ENCODE data around the gene NRCAM. TPM values are rescaled to one million over a fixed set of nuclear protein-coding genes. Genes with fewer than 3 reads are reported as not detected.

Gene NRCAM
- total and polyA plus RNA-seq, 2 donors (not counting 1 experiment from before 2014, with no cell fraction given): 0.75 to 4.6 TPM

DNA sequence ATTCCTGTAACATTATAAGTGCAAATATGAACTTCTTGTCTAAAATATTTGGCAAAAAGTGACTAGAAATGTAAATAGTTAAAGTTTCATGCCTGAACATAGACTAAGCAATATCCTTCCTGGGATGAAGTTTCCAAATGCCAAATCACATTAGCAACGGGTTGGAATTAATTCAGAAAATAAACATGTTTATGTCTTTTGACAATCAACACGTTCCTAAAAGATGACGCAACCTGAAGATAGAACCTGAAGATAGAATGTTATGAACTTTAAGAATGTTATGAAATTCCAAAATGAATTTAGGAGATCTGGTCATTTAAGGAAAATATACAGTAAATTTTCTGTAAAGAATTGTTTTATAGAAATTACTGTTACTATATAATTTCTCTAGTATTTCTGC is 335.3 kb downstream of the NRCAM start:
- H3K27me3 Mint-ChIP-seq: no peaks in the 10 kb centered on the region
- no CpG with 5 or more reads among the region's 3 CpGs for WGBS (ENCODE audit: insufficient coverage)

DNA sequence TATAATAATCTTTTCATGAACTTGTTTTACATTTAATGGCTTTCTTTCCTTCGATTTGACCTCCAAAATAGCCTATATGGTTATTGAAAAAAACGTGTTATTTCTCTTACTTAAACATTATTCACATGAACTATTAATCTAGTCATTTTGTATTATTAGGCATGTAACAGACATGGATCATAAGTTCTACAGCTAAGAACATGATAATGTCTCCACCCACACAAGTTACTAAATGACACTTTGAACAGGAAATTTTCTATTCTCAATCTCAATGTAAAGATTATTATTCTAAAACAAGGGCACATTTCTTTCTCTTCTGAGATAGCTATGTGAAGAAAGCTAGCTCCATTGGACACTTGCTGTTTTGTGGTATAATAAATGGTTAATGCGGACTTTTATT is 336.0 kb downstream of the NRCAM start:
- no peak overlapping the region for H3K4me3 Mint-ChIP-seq
- Histone ChIP-seq H3K4me3 (ENCODE audit: control extremely low read depth in 1 of 5, extremely low read depth in 1 of 5, insufficient read depth in 1 of 5, low read depth in 2 of 5, low read length in 4 of 5) (no peak overlapping the region), H3K9me3 (ENCODE audit: control extremely low read depth in 1 of 3, control insufficient read depth in 2 of 3, insufficient read depth in 1 of 3, low read length in 2 of 3) (no peaks in the 10 kb centered on the region), H3K4me2 (replicated peaks; ENCODE audit: low read depth, low read length, poor library complexity, severe bottlenecking) (no peak overlapping the region), H2AFZ (ENCODE audit: insufficient read depth, low read depth, low read length, poor library complexity, severe bottlenecking) (no peak overlapping the region), H3K27ac (ENCODE audit: low read length in 2 of 2) (no peak overlapping the region), H3K27me3 (replicated peaks in 1 of 4; ENCODE audit: control extremely low read depth in 1 of 4, control insufficient read depth in 3 of 4, insufficient read depth in 4 of 4, low read length in 3 of 4) (no peaks in the 10 kb centered on the region), H4K20me1 (ENCODE audit: control insufficient read depth, insufficient read depth, low read length, poor library complexity, severe bottlenecking) (no peaks in the 10 kb centered on the region), H3K4me1 (ENCODE audit: control insufficient read depth in 2 of 2, insufficient read depth in 2 of 2, low read length in 2 of 2) (no peaks in the 10 kb centered on the region), H3K36me3 (replicated peaks in 1 of 2; ENCODE audit: control extremely low read depth in 1 of 2, control insufficient read depth in 1 of 2, extremely low read depth in 1 of 2, insufficient read depth in 2 of 2, low read length in 1 of 2) (no peaks in the 10 kb centered on the region), H3K9ac (ENCODE audit: low read length) (no peak overlapping the region), H3K79me2 (ENCODE audit: control insufficient read depth, insufficient read depth, low read length) (no peaks in the 10 kb centered on the region)
- H3K27ac Mint-ChIP-seq: no peak overlapping the region
- DNase-seq: no peak
- TF ChIP-seq, protein P1, sequence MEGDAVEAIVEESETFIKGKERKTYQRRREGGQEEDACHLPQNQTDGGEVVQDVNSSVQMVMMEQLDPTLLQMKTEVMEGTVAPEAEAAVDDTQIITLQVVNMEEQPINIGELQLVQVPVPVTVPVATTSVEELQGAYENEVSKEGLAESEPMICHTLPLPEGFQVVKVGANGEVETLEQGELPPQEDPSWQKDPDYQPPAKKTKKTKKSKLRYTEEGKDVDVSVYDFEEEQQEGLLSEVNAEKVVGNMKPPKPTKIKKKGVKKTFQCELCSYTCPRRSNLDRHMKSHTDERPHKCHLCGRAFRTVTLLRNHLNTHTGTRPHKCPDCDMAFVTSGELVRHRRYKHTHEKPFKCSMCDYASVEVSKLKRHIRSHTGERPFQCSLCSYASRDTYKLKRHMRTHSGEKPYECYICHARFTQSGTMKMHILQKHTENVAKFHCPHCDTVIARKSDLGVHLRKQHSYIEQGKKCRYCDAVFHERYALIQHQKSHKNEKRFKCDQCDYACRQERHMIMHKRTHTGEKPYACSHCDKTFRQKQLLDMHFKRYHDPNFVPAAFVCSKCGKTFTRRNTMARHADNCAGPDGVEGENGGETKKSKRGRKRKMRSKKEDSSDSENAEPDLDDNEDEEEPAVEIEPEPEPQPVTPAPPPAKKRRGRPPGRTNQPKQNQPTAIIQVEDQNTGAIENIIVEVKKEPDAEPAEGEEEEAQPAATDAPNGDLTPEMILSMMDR (IDR thresholded peaks at IDR 0.05): no peak
- no peak for TF ChIP-seq EZH2 (IDR thresholded peaks at IDR 0.05; ENCODE audit: borderline replicate concordance, insufficient read depth, low read depth, low read length, poor library complexity, severe bottlenecking)
- ChIA-PET CTCF (interaction anchor here (1.6 to 1.9 kb wide), 2 partner anchors 15 to 26 kb away, joined by 4 to 9 read pairs; no protein-coding TSS in a partner anchor), POLR2A (no interaction called here)
- intact Hi-C loops (cut with micrococcal nuclease): no loop called here
- no CpG with 5 or more reads among the region's 3 CpGs for WGBS (ENCODE audit: insufficient coverage)
- no peaks in the 10 kb centered on the region for H3K9me3 Mint-ChIP-seq (ENCODE audit: insufficient read depth)
- no peaks in the 10 kb centered on the region for H3K27me3 Mint-ChIP-seq
- ATAC-seq (ENCODE audit: low read depth): no peak
- H3K4me1 Mint-ChIP-seq: peaks cover 2% of the 10 kb centered on the region

More for the DNA sequence above, 335.3 kb downstream of the NRCAM start:
- H3K4me3 ChIP-seq (ENCODE audit: control extremely low read depth in 1 of 5, extremely low read depth in 1 of 5, insufficient read depth in 1 of 5, low read depth in 2 of 5, low read length in 4 of 5): no peak overlapping the region
- intact Hi-C loops (cut with micrococcal nuclease): no loop called here
- no peaks in the 10 kb centered on the region for H3K9me3 ChIP-seq (ENCODE audit: control extremely low read depth in 1 of 3, control insufficient read depth in 2 of 3, insufficient read depth in 1 of 3, low read length in 2 of 3)
- H4K20me1 ChIP-seq (ENCODE audit: control insufficient read depth, insufficient read depth, low read length, poor library complexity, severe bottlenecking): no peaks in the 10 kb centered on the region
- H3K79me2 ChIP-seq (ENCODE audit: control insufficient read depth, insufficient read depth, low read length): no peaks in the 10 kb centered on the region
- Mint-ChIP-seq H3K27ac (no peak overlapping the region), H3K4me3 (no peak overlapping the region), H3K9me3 (ENCODE audit: insufficient read depth) (no peaks in the 10 kb centered on the region), H3K4me1 (peaks cover 2% of the 10 kb centered on the region)
- DNase-seq (no peak), ATAC-seq (ENCODE audit: low read depth) (no peak)
- H2AFZ ChIP-seq (ENCODE audit: insufficient read depth, low read depth, low read length, poor library complexity, severe bottlenecking): no peak overlapping the region
- no peaks in the 10 kb centered on the region for H3K36me3 ChIP-seq (replicated peaks in 1 of 2; ENCODE audit: control extremely low read depth in 1 of 2, control insufficient read depth in 1 of 2, extremely low read depth in 1 of 2, insufficient read depth in 2 of 2, low read length in 1 of 2)
- TF ChIP-seq, protein P1 (IDR thresholded peaks at IDR 0.05): no peak
- TF ChIP-seq EZH2 (IDR thresholded peaks at IDR 0.05; ENCODE audit: borderline replicate concordance, insufficient read depth, low read depth, low read length, poor library complexity, severe bottlenecking): no peak
- no peaks in the 10 kb centered on the region for H3K4me1 ChIP-seq (ENCODE audit: control insufficient read depth in 2 of 2, insufficient read depth in 2 of 2, low read length in 2 of 2)
- ChIA-PET CTCF (interaction anchor here (1.6 to 1.9 kb wide), 2 partner anchors 16 to 25 kb away, joined by 4 to 9 read pairs; no protein-coding TSS in a partner anchor), POLR2A (no interaction called here)
- H3K27me3 ChIP-seq (replicated peaks in 1 of 4; ENCODE audit: control extremely low read depth in 1 of 4, control insufficient read depth in 3 of 4, insufficient read depth in 4 of 4, low read length in 3 of 4): no peaks in the 10 kb centered on the region
- H3K4me2 ChIP-seq (replicated peaks; ENCODE audit: low read depth, low read length, poor library complexity, severe bottlenecking): no peak overlapping the region
- no peak overlapping the region for H3K9ac ChIP-seq (ENCODE audit: low read length)
- no peak overlapping the region for H3K27ac ChIP-seq (ENCODE audit: low read length in 2 of 2)

Measured in B cell (primary cell).